ENCODE results near the gene NUDT13. TPM values are rescaled to one million over a fixed set of nuclear protein-coding genes. Genes with fewer than 3 reads are reported as not detected.
"Not testable (repeated sequence)": the region's sequence is repeated elsewhere in the genome, so short reads cannot be mapped to it uniquely, and the experiment has no call there.

Gene NUDT13
- total and polyA plus RNA-seq, 12 donors = 1.4 to 11.0 (median 4.0) TPM

DNA sequence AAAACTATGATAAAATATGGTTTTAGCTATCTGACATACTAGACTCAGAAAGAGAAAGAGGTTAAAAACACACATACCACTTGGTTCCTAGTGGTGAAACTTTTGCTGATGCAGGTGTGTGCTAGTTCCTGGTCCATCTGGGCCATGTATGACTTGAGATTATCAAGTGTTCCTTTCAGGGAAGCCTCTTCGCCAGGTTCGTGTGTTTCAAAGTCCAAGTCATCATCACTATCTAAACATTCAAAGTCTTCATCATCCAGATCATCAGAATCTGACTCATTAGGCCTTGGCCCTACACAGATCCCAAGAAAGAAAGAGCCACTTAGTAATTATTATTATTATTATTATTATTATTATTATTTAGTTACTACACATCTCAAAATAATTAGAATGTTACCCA lies 26.4 kb downstream of the NUDT13 start:
- no peak for ATAC-seq
- Histone ChIP-seq H3K9me3 (no peaks in the 10 kb centered on the region), H3K27ac (no peak overlapping the region), H3K4me3 (no peak overlapping the region), H3K36me3 (peaks cover 0 to 100% (median 84%) of the 10 kb centered on the region in 9 donors), H3K4me1 (peaks cover 0 to 12% (median 0%) of the 10 kb centered on the region in 9 donors), H3K27me3 (no peaks in the 10 kb centered on the region)
- TF ChIP-seq CTCF (IDR thresholded peaks at IDR 0.05) = no peak
- WGBS, 2 donors = 87 to 91% methylated on average over 2 of the region's 2 CpGs
- DNase-seq = no peak
- intact Hi-C loops (cut with DNase I) = loop anchor here in 1 of 10 donors (10.0 kb wide), 1 partner anchor 102 kb away; no protein-coding TSS in a partner anchor

DNA sequence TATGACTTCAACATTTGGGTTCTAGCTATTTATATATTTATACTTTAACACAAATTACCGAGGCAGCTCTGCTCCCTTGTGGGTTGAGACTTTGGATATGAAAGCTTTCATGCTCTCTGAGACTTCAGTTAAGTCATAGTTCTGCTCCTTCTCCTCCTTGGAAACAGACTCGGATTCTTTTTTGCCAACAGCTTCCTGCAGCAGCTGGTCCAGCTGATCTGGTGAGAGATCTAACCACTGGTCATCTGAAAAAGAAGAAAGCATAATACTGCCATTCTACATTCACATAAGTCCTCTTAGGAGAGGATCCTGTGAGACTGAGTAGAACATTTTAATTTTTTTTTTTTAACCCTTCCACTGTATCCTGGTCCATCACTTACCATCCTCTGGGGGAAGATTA lies 29.0 kb downstream of the NUDT13 start:
- Histone ChIP-seq H3K4me1 (no peaks in the 10 kb centered on the region), H3K27ac (no peak overlapping the region), H3K9me3 (no peaks in the 10 kb centered on the region), H3K4me3 (no peak overlapping the region), H3K36me3 (peaks cover 0 to 100% (median 90%) of the 10 kb centered on the region in 9 donors), H3K27me3 (no peaks in the 10 kb centered on the region)
- no peak for TF ChIP-seq CTCF (IDR thresholded peaks at IDR 0.05)
- DNase-seq = no peak
- 32 to 61% methylated on average over 2 of the region's 2 CpGs for WGBS, 2 donors
- ATAC-seq = no peak
- intact Hi-C loops (cut with DNase I) = loop anchor here in 1 of 10 donors (10.0 kb wide), 1 partner anchor 104 kb away; no protein-coding TSS in a partner anchor

GRCh38 chr10:73141603-73142002 lies 31.3 kb downstream of the NUDT13 start:
- ATAC-seq (no peak), DNase-seq (no peak)
- H3K4me3 ChIP-seq = no peak overlapping the region
- peaks cover 0 to 100% (median 97%) of the 10 kb centered on the region in 9 donors for H3K36me3 ChIP-seq
- 91% methylated on average over 3 of the region's 3 CpGs for WGBS, 2 donors
- H3K27me3 ChIP-seq = no peaks in the 10 kb centered on the region
- H3K9me3 ChIP-seq = no peaks in the 10 kb centered on the region
- no peaks in the 10 kb centered on the region for H3K4me1 ChIP-seq
- H3K27ac ChIP-seq = no peak overlapping the region
- intact Hi-C loops (cut with DNase I) = no loop called here
- no peak for TF ChIP-seq CTCF (IDR thresholded peaks at IDR 0.05)

DNA sequence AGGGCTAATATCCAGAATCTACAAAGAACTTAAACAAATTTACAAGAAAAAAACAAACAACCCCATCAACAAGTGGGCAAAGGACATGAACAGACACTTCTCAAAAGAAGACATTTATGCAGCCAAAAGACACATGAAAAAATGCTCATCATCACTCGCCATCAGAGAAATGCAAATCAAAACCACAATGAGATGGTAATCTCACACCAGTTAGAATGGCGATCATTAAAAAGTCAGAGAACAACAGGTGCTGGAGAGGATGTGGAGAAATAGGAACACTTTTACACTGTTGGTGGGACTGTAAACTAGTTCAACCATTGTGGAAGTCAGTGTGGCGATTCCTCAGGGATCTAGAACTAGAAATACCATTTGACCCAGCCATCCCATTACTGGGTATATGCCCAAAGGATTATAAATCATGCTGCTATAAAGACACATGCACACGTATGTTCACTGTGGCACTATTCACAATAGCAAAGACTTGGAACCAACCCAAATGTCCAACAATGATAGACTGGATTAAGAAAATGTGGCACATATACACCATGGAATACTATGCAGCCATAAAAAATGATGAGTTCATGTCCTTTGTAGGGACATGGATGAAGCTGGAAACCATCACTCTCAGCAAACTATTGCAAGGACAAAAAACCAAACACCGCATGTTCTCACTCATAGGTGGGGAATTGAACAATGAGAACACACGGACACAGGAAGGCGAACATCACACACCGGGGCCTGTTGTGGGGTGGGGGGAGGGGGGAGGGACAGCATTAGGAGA lies 40.6 kb downstream of the NUDT13 start:
- not testable (repeated sequence) for H3K27ac ChIP-seq, H3K27me3 ChIP-seq, DNase-seq, ATAC-seq, H3K4me1 ChIP-seq, H3K9me3 ChIP-seq, H3K4me3 ChIP-seq
- H3K36me3 ChIP-seq = peaks cover 0 to 97% (median 42%) of the 10 kb centered on the region in 9 donors
- intact Hi-C loops (cut with DNase I) = loop anchor here in 2 of 10 donors (10.0 kb wide), 2 partner anchors 56 to 786 kb away; partner anchors contain the start of gene P4HA1 (in 1 of the 2)
- WGBS, 2 donors = 76 to 82% methylated on average over 7 of the region's 8 CpGs

DNA sequence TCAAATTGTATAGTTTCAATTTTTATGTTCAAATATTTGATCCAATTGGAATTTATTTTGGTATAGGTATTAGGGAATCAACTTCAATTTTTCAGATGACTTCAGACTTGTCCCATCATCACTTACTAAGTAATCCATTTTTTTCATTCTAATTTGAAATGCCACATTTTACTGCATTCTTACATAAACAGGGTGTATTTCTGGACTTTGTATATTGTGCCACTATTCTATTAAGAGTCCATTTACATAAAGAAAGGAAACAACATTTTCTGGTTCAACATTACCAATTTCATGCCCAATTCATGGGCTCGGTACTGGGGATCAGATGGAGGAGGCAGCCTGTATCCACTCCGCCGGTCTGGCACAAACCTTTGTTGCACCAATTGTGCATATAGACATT lies 41.8 kb downstream of the NUDT13 start:
- H3K4me1 ChIP-seq = no peaks in the 10 kb centered on the region
- no peaks in the 10 kb centered on the region for H3K27me3 ChIP-seq
- WGBS, 2 donors = 95 to 99% methylated on average over 3 of the region's 3 CpGs
- ATAC-seq (no peak), DNase-seq (no peak)
- H3K4me3 ChIP-seq = no peak overlapping the region
- no peak for TF ChIP-seq CTCF (IDR thresholded peaks at IDR 0.05)
- no peaks in the 10 kb centered on the region for H3K9me3 ChIP-seq
- intact Hi-C loops (cut with DNase I) = loop anchor here in 2 of 10 donors (10.0 kb wide), 2 partner anchors 57 to 787 kb away; partner anchors contain the start of gene P4HA1 (in 1 of the 2)
- peaks cover 0 to 97% (median 41%) of the 10 kb centered on the region in 9 donors for H3K36me3 ChIP-seq
- H3K27ac ChIP-seq = no peak overlapping the region
